ENCODE data around the gene CHMP4A. TPM values are rescaled to one million over a fixed set of nuclear protein-coding genes. Genes with fewer than 3 reads are reported as not detected.

Gene CHMP4A
- total RNA-seq, 4 donors from 2014 or later, result 43.9 to 118 (median 82.1) TPM

- no peak for DNase-seq (ENCODE audit: low spot score in 2 of 2)
- 84 to 85% methylated on average over 7 of the region's 7 CpGs for WGBS, 2 donors
Observed at GRCh38 chr14:24198814-24199524, 14.3 kb downstream of the CHMP4A start.

GRCh38 chr14:24197056-24197450 lies 16.2 kb downstream of the CHMP4A start:
- WGBS, 2 donors, result 94 to 96% methylated on average over 2 of the region's 2 CpGs
- Histone ChIP-seq H3K4me1 (peaks cover 0 to 55% (median 18%) of the 10 kb centered on the region in 4 donors), H3K27me3 (no peaks in the 10 kb centered on the region), H3K9me3 (no peaks in the 10 kb centered on the region), H3K27ac (no peak overlapping the region), H3K4me3 (no peak overlapping the region), H3K36me3 (peaks cover 0 to 34% (median 3%) of the 10 kb centered on the region in 3 donors)
- no peak for DNase-seq (ENCODE audit: low spot score in 2 of 2)
- TF ChIP-seq CTCF (IDR thresholded peaks at IDR 0.05), result no peak
- TF ChIP-seq EP300 (IDR thresholded peaks at IDR 0.05), result no peak
- TF ChIP-seq POLR2A (IDR thresholded peaks at IDR 0.05), result no peak

More at GRCh38 chr14:24198814-24199524, 14.3 kb downstream of the CHMP4A start:
- H3K4me3 ChIP-seq, result no peak overlapping the region
- TF ChIP-seq POLR2A (IDR thresholded peaks at IDR 0.05) (no peak), CTCF (IDR thresholded peaks at IDR 0.05) (no peak), EP300 (IDR thresholded peaks at IDR 0.05) (no peak)
- H3K27ac ChIP-seq, result no peak overlapping the region
- peaks cover 0 to 47% (median 18%) of the 10 kb centered on the region in 4 donors for H3K4me1 ChIP-seq
- H3K36me3 ChIP-seq, result peaks cover 0 to 38% (median 3%) of the 10 kb centered on the region in 3 donors
- no peaks in the 10 kb centered on the region for H3K27me3 ChIP-seq
- H3K9me3 ChIP-seq, result no peaks in the 10 kb centered on the region

- peaks cover 0 to 35% (median under 1%) of the 10 kb centered on the region in 3 donors for H3K36me3 ChIP-seq
- H3K27ac ChIP-seq, result peak overlapping the region; percentile 96 to 99 (median 98)
- peaks cover 0 to 59% (median 18%) of the 10 kb centered on the region in 4 donors for H3K4me1 ChIP-seq
- H3K9me3 ChIP-seq, result no peaks in the 10 kb centered on the region
- H3K4me3 ChIP-seq, result peak overlapping the region; percentile 92 to 98 (median 96)
- no peaks in the 10 kb centered on the region for H3K27me3 ChIP-seq
- TF ChIP-seq EP300 (IDR thresholded peaks at IDR 0.05) (no peak), CTCF (IDR thresholded peaks at IDR 0.05) (no peak), POLR2A (IDR thresholded peaks at IDR 0.05) (no peak)
- 32 to 35% methylated on average over 33 of the region's 33 CpGs for WGBS, 2 donors
- DNase-seq (ENCODE audit: low spot score in 2 of 2), result no peak
Observed at GRCh38 chr14:24196071-24197055, 16.9 kb downstream of the CHMP4A start.

- Histone ChIP-seq H3K27ac (peak within 1 kb of the TSS; percentile 96 to 99 (median 98)), H3K4me3 (peak within 1 kb of the TSS; percentile 92 to 98 (median 96)), H3K4me1 (peaks cover 0 to 59% (median 18%) of the 10 kb centered on the region in 4 donors), H3K36me3 (peaks cover 0 to 34% (median 0%) of the 10 kb centered on the region in 3 donors), H3K27me3 (no peaks in the 10 kb centered on the region), H3K9me3 (no peaks in the 10 kb centered on the region)
- peak; percentile 58 to 93 for TF ChIP-seq EP300 (IDR thresholded peaks at IDR 0.05)
- peak in 1 of 5 experiments; percentile 18 for TF ChIP-seq CTCF (IDR thresholded peaks at IDR 0.05)
- peak in 1 of 2 donors; percentile 58 for TF ChIP-seq POLR2A (IDR thresholded peaks at IDR 0.05)
- DNase-seq (ENCODE audit: low spot score in 2 of 2), result peak; percentile 63 to 77
- WGBS, 2 donors, result 0 to 1% methylated on average over 51 to 77 of the region's 89 CpGs
Observed at GRCh38 chr14:24195186-24196070, 17.9 kb downstream of the CHMP4A start, which contains the start of gene TM9SF1. TSS of gene TM9SF1 (minus strand) at chr14:24195441. CDS start at chr14:24195019, 422 bp downstream.
